ENCODE results near the gene BAZ1B.
"Not testable (repeated sequence)": the region's sequence is repeated elsewhere in the genome, so short reads cannot be mapped to it uniquely, and the experiment has no call there.

The BAZ1B gene

DNA sequence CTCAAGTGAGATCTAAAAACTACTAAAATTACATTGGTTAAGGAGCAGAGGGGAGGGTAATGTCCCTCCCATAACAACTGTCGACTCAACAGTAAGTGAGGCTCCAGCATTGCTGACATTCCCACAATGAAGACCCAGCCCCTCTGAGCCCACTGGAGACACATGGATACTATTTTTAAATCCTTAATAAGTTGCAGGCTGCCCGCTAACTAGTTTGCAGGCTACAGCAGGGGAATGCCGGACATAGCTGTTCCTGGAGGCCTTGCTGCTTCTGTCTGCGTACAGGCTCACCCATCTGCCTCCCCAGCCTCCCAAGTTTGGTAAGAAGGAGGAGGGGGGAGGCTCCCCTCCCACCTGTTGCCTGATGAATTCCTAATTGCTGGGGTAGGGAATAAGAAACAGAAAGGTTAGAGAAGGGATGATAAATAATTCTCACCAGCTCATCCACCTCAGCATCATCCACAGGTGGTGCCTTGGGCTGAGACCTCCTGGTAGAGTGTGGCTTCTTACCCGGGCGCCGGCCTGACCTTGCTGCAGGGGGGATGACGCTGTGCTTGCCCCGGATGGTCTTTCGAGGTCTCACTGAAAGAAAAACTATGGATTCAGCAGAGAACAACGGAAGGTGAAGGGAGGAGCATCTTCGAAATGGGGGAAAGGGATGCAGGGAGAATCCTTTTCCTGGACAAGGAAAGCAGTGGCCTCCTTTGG is 78.4 kb downstream of the BAZ1B start:
- no peak for DNase-seq

DNA sequence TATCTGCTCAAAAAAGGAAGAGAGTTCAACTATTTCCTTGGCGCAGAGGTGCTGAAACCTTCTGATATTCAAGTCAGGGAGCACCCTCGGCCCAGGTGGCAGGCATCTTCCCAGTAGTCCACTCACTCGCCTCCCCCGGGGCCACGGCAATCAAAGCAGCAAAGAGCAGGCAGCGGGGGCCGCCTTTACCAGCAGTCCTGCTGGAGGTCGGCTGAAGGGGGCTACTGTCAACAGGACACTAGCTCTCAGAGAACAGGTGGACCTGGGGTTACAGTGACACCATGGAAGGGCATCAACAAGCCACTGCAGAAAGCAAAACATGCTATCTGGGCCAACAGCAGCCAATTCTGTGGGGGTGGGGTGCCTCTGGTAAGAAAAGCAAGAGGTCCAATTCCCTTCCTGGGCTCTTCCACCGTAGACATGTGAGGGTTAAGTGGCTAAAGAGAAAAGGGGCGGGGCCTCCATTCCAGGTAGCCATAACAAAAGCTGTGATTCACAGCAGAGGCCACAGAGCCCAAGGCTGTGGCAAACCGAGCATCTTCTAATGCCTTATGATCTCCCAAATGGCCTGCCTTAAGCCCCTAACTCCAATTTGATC is 79.1 kb downstream of the BAZ1B start:
- no peak for DNase-seq

DNA sequence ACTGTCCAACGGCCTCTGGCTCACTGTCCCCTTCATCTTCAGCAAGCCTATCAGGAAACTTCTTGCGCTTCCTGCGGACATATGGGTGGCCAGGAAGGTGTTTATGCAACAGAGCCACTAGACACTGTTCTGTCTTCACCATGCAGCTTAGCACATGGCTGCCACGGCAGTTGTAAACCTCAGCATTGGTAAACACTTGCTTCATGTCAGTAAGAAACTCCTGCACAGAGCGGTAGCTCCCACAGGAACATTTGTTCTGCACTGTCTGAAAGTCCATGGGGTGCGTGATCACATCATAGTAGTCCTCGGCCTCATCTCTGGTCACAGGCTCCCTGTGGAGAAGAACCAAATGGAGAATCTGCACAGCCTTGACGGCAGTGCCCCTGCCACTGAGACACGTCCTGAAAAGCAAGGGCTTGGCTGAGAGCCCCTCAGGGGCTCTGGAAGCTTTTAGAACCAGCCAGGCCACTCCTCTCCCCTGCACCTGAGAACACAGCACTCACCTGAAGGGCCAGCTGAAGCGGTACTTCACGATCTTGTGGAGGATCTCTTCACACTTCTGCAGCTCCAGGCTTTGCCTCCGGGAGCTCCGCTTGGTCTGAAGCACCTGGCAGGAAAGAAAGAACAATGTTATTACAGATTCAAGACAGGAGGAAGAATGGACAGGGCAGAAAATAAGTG is 79.7 kb downstream of the BAZ1B start:
- DNase-seq = no peak

DNA sequence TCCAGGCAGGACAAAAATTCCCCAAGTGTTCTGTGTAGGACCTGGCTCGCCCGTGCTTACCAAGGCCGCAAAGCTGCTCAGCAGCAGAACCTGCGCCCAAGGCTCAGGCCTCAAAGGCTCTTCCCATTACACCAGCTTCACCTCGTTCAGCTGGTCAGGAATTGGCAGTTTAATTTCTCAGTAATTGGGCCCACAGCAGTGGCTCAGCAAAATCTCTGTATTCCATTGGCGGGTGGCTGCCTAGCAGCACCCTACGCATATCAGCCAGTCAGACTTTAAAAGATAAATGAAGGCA is 82.7 kb downstream of the BAZ1B start:
- no peak for DNase-seq

DNA sequence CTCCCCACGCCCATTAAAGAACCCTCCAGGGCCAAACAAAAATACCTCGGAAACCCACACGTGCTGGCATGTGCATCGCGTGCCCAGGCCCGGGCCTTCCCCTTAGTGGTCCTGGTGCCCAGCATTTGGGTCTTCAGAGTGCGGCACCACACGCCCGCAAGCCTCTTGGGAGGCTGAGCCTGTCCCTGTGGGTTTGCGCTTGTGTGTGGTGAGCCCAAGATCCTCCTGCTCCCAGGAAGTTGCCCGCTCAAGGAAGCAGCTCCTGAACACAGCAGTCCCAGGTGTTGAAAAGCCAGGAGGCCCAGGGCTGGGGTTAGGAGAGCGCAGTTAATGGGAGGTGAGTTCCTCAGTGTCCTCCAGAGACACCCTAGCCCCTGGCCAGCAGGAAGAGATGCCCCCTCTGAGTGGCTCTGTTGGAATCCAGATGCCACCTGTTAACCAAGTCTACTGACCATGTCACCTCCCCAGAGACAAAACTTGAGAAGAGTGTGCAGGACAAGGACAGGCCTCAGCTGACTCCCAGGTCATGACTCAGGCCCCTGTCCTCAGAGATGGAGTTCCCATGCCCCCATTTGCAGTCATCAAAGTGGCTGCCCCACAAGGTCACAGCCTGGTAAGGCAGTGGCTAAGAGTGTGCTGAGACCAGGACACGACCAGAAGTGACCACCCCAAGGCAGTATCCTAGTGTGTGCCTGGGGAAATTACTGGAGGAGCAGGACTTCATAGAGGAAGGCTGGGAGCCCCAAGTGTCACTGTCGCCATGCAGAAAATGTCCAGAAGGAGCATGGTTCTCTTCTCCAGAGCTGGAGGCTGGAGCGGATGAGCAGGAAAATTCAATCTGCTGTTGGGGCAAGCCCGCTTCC is 83.3 kb downstream of the BAZ1B start:
- no peak for DNase-seq

DNA sequence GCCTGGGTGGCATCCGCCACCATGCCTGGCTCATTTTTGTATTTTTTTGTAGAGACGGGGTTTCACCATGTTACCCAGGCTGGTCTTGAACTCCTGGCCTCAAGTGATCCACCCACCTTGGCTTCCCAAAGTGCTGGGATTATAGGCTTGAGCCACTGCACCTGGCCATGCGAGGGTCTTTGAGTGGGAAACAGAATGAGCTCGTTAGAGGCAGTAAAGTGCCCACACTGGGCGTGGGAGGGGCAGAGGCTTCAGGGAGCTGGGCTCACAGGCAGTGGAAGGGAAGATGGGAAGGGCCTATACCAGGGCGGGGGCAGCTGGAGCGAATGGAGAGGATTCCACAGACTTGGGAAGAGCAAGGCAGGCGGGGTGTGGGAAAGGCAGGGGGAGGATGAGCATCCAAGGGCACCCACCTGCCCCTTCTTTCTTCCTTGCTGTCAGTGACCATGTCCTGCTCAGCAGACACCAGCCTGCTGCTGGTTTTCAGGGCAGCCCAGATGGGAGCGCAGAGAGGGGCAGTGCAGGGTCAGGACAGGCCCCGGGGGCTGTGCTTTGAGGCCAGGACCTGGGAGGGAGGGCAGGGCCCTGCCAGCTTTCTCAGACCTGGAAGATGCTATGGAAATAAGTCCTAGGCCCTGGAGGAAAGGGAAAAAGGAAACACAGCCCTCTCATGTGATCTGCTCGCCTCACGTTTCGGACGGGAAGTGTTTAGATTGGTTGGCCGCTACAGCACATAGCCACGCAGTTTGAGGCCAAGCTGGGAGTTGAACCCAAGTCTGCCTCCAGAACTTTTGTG is 84.3 kb downstream of the BAZ1B start:
- DNase-seq = no peak

DNA sequence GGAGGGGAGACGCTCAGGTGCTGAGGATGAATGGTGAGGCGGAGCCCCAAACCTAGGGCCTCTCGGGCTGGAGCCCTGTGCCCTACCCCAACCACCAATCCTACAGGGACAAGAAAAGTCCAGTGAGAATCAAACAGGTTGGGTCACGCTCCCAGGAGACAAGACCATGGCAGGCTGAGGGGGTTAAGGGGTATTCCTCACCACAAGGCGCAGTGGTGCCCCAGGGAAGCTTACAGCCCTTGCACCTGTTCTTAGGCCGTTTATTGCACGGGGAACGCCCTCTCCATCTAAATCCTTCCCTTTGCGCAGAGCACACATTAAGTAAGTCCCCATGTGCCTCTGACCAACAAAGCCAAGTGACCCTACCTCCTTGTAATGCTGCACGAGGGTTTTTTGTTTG is 85.0 kb downstream of the BAZ1B start:
- no peak for DNase-seq

DNA sequence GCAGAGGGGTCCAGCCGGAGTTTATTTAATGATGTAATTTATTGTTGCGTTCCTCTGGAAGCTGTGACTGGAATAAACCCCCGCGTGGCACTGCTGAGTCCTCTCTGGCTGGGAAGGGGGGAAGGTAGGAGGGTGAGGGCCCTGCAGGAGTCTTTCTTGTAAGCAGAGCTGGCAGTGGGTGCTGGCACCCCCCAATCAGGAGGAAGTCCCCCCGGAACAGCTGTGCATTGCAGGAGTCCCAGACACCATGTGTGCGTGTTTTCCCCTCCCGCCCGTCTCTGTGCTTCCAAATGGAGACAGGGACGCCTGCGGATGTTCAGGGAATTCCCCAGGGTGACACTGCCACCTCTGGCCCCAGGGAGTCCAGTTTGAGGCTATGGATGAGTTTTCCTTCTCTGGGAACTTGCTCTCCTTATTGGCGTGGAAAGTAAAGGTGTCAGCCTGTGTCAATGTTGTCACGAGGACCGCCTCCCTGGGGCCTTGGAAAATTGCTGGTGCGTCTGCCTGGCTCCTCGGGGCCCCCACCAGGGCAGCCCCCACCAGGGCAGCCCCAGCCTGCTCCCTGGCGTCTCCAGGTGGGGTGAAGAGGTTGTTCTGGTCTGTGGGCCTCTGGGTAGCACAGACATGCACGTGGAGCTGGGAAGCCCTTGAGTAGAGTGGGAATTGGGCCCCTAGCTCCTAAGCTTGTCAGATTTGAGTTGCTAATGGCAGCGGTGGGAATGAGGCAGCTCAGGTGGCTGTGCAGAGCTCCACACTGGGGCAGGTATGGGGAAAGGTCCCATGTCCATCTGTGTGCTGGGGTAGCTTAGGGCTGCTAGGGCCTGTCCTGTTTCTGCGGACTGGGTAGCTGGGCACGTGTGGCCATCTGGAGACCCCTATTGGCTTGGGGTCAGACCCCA is 85.8 kb downstream of the BAZ1B start:
- no peak for DNase-seq

DNA sequence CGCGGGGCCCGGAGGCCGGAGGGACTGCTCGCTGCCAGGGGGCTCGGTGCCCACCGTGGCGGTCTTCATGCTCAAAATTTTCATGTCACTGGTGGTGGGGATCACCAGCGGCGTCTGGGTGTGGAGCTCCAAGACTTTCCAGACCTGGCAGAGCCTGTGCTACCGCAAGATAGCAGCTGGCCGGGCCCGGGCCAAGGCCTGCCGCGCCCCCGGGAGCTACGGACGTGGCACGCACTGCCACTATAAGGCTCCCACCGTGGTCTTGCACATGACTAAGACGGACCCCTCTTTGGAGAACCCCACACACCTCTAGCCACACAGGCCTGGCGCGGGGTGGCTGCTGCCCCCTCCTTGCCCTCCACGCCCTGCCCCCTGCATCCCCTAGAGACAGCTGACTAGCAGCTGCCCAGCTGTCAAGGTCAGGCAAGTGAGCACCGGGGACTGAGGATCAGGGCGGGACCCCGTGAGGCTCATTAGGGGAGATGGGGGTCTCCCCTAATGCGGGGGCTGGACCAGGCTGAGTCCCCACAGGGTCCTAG is 86.6 kb downstream of the BAZ1B start:
- DNase-seq = no peak

DNA sequence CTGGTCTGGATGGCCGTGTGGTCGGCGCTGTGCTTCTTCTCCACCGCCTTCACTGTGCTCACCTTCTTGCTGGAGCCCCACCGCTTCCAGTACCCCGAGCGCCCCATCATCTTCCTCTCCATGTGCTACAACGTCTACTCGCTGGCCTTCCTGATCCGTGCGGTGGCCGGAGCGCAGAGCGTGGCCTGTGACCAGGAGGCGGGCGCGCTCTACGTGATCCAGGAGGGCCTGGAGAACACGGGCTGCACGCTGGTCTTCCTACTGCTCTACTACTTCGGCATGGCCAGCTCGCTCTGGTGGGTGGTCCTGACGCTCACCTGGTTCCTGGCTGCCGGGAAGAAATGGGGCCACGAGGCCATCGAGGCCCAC is 87.4 kb downstream of the BAZ1B start:
- no peak for DNase-seq

DNA sequence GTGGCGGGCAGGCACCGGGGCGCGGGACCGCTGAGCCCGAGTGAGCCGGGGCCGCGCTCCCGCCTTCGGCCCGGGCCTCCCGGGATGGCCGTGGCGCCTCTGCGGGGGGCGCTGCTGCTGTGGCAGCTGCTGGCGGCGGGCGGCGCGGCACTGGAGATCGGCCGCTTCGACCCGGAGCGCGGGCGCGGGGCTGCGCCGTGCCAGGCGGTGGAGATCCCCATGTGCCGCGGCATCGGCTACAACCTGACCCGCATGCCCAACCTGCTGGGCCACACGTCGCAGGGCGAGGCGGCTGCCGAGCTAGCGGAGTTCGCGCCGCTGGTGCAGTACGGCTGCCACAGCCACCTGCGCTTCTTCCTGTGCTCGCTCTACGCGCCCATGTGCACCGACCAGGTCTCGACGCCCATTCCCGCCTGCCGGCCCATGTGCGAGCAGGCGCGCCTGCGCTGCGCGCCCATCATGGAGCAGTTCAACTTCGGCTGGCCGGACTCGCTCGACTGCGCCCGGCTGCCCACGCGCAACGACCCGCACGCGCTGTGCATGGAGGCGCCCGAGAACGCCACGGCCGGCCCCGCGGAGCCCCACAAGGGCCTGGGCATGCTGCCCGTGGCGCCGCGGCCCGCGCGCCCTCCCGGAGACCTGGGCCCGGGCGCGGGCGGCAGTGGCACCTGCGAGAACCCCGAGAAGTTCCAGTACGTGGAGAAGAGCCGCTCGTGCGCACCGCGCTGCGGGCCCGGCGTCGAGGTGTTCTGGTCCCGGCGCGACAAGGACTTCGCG is 88.0 kb downstream of the BAZ1B start:
- no peak for DNase-seq

DNA sequence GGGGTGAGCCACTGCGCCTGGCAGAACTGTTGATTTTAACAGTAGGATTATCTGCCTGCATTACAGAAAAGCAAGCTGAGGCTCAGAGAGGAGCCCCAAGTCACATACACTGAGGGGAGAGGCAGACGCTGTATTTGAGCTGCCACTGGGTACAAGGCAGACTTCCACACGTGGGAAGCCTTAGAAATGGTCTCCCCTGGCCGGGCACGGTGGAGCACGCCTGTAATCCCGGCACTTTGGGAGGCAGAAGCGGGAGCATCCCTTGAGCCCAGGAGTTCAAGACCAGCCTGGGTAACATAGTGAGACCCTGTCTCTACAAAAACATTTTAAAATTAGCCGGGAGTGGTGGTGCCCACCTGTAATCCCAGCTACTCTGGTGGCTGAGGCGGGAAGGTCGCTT is 89.4 kb downstream of the BAZ1B start:
- DNase-seq = no peak

DNA sequence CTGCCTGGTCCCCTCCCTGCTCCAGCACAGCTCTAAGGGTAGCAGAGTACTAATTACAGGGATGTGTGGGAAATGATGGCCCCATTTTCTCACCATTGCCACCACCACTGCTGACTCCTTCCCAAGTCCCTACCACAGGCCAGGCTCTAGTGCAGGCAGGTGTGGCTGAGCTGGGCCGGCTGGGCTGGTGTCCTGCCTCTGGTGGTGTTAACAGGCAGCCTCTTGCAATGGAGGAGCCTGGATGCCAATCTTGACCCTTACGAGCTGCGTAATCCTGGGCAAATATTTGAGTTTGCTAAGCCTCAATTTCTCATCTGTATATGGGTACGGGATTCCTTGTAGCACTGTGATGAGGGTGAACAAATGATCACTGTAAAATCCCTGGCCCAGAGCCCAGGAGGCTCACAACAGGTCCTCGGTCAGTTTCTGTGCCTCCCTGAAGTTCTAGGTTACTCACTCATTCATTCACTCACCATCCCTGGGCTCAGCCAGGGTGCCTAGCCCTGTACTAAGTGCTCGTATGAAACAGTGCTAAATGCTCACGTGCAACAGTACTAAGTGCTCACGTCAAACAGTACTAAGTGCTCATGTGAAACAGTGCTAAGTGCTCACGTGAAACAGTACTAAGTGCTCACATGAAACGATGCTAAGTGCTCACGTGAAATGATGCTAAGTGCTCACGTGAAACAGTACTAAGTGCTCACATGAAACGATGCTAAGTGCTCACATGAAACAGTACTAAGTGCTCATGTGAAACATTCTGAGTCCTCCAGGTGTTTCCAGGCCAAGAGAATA is 90.9 kb downstream of the BAZ1B start:
- DNase-seq = no peak

DNA sequence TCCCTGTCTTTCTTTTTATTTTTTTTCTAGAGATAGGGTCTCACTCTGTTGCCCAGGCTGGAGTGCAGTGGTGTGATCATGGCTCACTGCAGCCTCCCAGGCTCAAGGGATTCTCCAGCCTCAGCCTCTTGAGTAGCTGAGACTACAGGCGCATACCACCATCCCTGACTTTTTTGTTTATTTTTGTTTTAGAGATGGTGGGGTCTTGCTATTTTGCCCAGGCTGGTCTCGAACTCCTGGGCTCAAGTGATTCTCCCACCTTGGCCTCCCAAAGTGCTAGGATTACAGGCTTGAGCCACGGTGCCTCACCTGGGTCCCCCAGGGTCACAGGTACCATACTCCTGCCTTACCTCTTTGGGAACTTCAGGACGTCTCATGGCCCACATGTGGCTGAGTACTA is 91.6 kb downstream of the BAZ1B start:
- not testable (repeated sequence) for DNase-seq

DNA sequence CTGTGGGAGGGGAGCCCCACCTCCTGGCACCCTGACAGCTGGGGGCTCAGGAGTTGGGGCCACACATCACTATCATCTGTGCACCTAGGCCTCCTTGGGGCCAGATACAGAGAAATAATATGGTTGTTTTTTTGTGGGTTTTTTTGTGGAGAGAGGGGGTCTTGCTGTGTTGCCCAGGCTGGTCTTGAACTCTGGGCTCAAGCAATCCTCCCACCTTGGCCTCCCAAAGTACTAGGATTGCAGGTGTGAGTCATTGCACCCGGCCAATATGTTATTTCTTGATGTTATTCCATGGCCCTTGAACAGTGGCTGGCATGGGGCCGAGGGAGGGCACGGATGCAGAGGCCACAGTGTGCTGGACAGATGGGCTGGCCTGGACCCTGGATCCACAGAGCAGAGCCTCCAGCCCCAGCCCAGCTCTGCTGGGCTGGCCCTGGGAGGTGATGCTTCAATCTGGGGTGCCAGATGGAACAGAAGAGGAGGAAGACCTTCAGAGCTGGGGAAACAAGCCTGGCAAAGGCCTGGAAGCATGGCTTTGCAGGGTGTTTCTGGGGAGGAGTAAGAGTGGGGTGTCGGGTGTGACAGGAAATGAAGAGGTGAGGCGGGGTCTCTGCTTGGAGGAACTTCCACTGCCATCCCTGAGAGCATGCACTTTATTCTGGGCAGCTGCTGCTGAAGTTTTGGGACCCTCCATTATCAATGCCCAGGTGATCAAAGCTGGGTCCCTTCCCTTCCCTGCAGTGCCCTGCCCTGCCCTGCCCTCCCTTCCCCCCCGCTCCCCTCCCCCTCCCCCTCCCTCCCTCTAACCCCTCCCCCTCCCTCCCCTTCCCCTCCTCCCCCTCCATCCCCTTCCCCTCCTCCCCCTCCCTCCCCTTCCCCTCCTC is 92.2 kb downstream of the BAZ1B start:
- DNase-seq = no peak

DNA sequence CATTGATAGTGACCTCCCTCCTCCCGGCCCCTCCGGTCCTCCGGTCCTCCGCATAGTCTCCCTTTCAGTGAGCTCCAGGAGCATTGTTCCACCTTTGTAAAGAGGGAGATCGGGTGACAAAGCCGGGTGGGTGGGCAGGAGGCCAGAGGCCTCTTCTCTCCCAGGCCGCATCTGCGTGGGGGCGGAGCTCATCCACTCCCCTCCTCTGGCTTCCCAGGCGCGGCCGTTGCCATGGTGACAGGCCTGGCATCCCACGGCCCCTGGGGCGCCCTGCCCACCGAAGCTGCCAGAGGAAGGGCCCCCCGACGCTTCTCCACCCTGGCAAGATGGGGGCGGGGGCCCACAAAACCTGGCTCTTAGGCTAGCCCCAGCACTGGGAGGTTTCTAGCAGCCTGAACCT is 92.9 kb downstream of the BAZ1B start:
- no peak for DNase-seq

DNA sequence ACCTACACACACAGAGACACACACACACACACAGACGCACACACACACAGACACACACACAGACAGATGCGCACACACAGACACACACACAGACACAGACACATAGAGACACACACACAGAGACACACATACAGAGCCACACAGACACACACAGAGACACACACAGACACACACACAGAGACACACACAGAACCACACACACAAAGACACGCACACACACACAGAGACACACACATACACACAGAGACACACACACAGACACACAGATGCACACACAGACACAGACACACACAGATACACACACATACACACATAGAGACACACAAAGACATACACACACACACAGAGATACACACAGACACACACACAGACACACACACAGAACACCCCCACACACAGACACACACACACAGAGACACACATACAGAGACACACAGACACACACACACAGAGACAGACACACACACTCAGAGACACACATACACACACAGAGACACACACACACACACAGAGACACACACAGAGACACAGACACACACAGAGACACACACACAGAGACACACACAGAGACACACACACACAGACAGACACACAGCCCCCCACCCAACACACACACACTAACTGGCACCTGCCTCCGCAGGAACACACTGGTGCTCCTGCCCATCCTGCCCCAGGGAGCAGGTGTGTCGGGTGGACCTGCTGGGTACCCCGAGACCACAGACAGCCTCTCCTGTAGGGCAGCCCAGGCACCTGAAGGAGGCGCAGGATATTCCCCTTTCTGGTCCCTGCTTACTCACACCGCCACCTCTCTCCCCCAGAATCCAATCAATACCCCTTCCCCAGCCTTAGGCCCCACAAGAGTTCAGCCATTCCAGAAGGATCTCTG is 93.9 kb downstream of the BAZ1B start:
- DNase-seq = no peak

DNA sequence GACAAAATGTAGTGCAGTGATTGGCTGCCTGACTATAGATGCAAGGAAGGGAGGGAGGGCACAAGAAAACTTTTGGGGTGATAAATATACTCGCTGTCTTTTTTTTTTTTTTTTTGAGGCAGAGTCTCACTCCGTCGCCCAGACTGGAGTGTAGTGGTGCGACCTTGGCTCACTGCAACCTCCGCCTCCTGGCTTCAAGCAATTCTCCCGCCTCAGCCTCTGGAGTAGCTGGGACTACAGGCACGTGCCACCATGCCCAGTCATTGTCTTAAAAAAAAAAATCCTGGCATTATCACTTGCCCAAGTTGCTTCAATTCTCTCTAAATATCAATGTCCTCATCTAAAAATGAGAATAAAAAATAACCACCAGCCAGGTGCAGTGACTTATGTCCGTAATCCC is 96.1 kb downstream of the BAZ1B start:
- no peak for DNase-seq
